ENCODE results near the gene REXO2.

The REXO2 gene

GRCh38 chr11:114448749-114449482 is 9.6 kb downstream of the REXO2 start:
- in situ Hi-C loops (cut with HindIII; ENCODE audit: low pct_unique_long_range_greater_than_20kb, low sequenced_read_pairs) = no loop called here
- TF ChIP-seq JUND (IDR thresholded peaks at IDR 0.05; ENCODE audit: low read depth) = no peak

GRCh38 chr11:114449845-114450244 is 10.6 kb downstream of the REXO2 start:
- DNase-seq (ENCODE audit: low read depth in 1 of 2, low spot score in 1 of 2) = no peak
- TF ChIP-seq JUND (IDR thresholded peaks at IDR 0.05; ENCODE audit: low read depth) = no peak
- in situ Hi-C loops (cut with HindIII; ENCODE audit: low pct_unique_long_range_greater_than_20kb, low sequenced_read_pairs) = no loop called here

More at GRCh38 chr11:114448749-114449482, 9.6 kb downstream of the REXO2 start:
- no peak for DNase-seq (ENCODE audit: low read depth in 1 of 2, low spot score in 1 of 2)

- DNase-seq (ENCODE audit: low read depth in 1 of 2, low spot score in 1 of 2) = no peak
- no peak for TF ChIP-seq JUND (IDR thresholded peaks at IDR 0.05; ENCODE audit: low read depth)
- in situ Hi-C loops (cut with HindIII; ENCODE audit: low pct_unique_long_range_greater_than_20kb, low sequenced_read_pairs) = no loop called here
Observed at GRCh38 chr11:114452399-114452798, 13.1 kb downstream of the REXO2 start.

- DNase-seq (ENCODE audit: low read depth in 1 of 2, low spot score in 1 of 2) = no peak
- in situ Hi-C loops (cut with HindIII; ENCODE audit: low pct_unique_long_range_greater_than_20kb, low sequenced_read_pairs) = no loop called here
- no peak for TF ChIP-seq JUND (IDR thresholded peaks at IDR 0.05; ENCODE audit: low read depth)
Observed at GRCh38 chr11:114463999-114464398, 24.7 kb downstream of the REXO2 start.

- no peak for TF ChIP-seq JUND (IDR thresholded peaks at IDR 0.05; ENCODE audit: low read depth)
- in situ Hi-C loops (cut with HindIII; ENCODE audit: low pct_unique_long_range_greater_than_20kb, low sequenced_read_pairs) = no loop called here
- DNase-seq (ENCODE audit: low read depth in 1 of 2, low spot score in 1 of 2) = no peak
Observed at GRCh38 chr11:114466742-114467141, 27.5 kb downstream of the REXO2 start.

GRCh38 chr11:114472661-114473060 is 33.4 kb downstream of the REXO2 start:
- in situ Hi-C loops (cut with HindIII; ENCODE audit: low pct_unique_long_range_greater_than_20kb, low sequenced_read_pairs) = no loop called here
- no peak for DNase-seq (ENCODE audit: low read depth in 1 of 2, low spot score in 1 of 2)
- no peak for TF ChIP-seq JUND (IDR thresholded peaks at IDR 0.05; ENCODE audit: low read depth)

- in situ Hi-C loops (cut with HindIII; ENCODE audit: low pct_unique_long_range_greater_than_20kb, low sequenced_read_pairs) = no loop called here
- TF ChIP-seq JUND (IDR thresholded peaks at IDR 0.05; ENCODE audit: low read depth) = no peak
- no peak for DNase-seq (ENCODE audit: low read depth in 1 of 2, low spot score in 1 of 2)
Observed at GRCh38 chr11:114478001-114478410, 38.7 kb downstream of the REXO2 start.

GRCh38 chr11:114478768-114479167 is 39.5 kb downstream of the REXO2 start:
- in situ Hi-C loops (cut with HindIII; ENCODE audit: low pct_unique_long_range_greater_than_20kb, low sequenced_read_pairs) = no loop called here
- peak; percentile 37 to 58 for DNase-seq (ENCODE audit: low read depth in 1 of 2, low spot score in 1 of 2)
- no peak for TF ChIP-seq JUND (IDR thresholded peaks at IDR 0.05; ENCODE audit: low read depth)

GRCh38 chr11:114479331-114479730 is 40.1 kb downstream of the REXO2 start:
- in situ Hi-C loops (cut with HindIII; ENCODE audit: low pct_unique_long_range_greater_than_20kb, low sequenced_read_pairs) = no loop called here
- no peak for DNase-seq (ENCODE audit: low read depth in 1 of 2, low spot score in 1 of 2)
- TF ChIP-seq JUND (IDR thresholded peaks at IDR 0.05; ENCODE audit: low read depth) = no peak

- no peak for TF ChIP-seq JUND (IDR thresholded peaks at IDR 0.05; ENCODE audit: low read depth)
- no peak for DNase-seq (ENCODE audit: low read depth in 1 of 2, low spot score in 1 of 2)
- in situ Hi-C loops (cut with HindIII; ENCODE audit: low pct_unique_long_range_greater_than_20kb, low sequenced_read_pairs) = no loop called here
Observed at GRCh38 chr11:114482114-114482513, 42.8 kb downstream of the REXO2 start.

- TF ChIP-seq JUND (IDR thresholded peaks at IDR 0.05; ENCODE audit: low read depth) = no peak
- in situ Hi-C loops (cut with HindIII; ENCODE audit: low pct_unique_long_range_greater_than_20kb, low sequenced_read_pairs) = no loop called here
- no peak for DNase-seq (ENCODE audit: low read depth in 1 of 2, low spot score in 1 of 2)
Observed at GRCh38 chr11:114483929-114484328, 44.7 kb downstream of the REXO2 start.

- in situ Hi-C loops (cut with HindIII; ENCODE audit: low pct_unique_long_range_greater_than_20kb, low sequenced_read_pairs) = no loop called here
- no peak for TF ChIP-seq JUND (IDR thresholded peaks at IDR 0.05; ENCODE audit: low read depth)
- DNase-seq (ENCODE audit: low read depth in 1 of 2, low spot score in 1 of 2) = no peak
Observed at GRCh38 chr11:114496915-114497314, 57.6 kb downstream of the REXO2 start.

- no peak for TF ChIP-seq JUND (IDR thresholded peaks at IDR 0.05; ENCODE audit: low read depth)
Observed at GRCh38 chr11:114499756-114500155, 60.5 kb downstream of the REXO2 start.

More at GRCh38 chr11:114499756-114500155, 60.5 kb downstream of the REXO2 start:
- in situ Hi-C loops (cut with HindIII; ENCODE audit: low pct_unique_long_range_greater_than_20kb, low sequenced_read_pairs) = no loop called here
- no peak for DNase-seq (ENCODE audit: low read depth in 1 of 2, low spot score in 1 of 2)

Measured in T47D (cell line).